DMS153 treated with DMSO at 0.1 percent for 48 hours (cell line): ENCODE measurements around the gene SLC52A3.
"Not testable (repeated sequence)": the region's sequence is repeated elsewhere in the genome, so short reads cannot be mapped to it uniquely, and the experiment has no call there.

Experiments
- DNase-seq: peaks from one replicate; lab custom pipeline; 2025; ENCODE audit not compliant: unreplicated experiment; lab: John Stamatoyannopoulos, UW

The SLC52A3 gene

GRCh38 chr20:730005-730404 lies 38.3 kb downstream of the SLC52A3 start:
- DNase-seq: no peak

- peak; percentile 9 for DNase-seq
Measured at GRCh38 chr20:728256-728944, 39.9 kb downstream of the SLC52A3 start.

GRCh38 chr20:726160-726559 lies 42.1 kb downstream of the SLC52A3 start:
- no peak for DNase-seq

GRCh38 chr20:725491-725890 lies 42.8 kb downstream of the SLC52A3 start:
- DNase-seq: no peak

GRCh38 chr20:724797-725196 lies 43.5 kb downstream of the SLC52A3 start:
- not testable (repeated sequence) for DNase-seq

- no peak for DNase-seq
Measured at GRCh38 chr20:723756-724155, 44.5 kb downstream of the SLC52A3 start.

GRCh38 chr20:722822-723644 lies 45.3 kb downstream of the SLC52A3 start:
- no peak for DNase-seq

GRCh38 chr20:721876-722275 lies 46.4 kb downstream of the SLC52A3 start:
- no peak for DNase-seq

- no peak for DNase-seq
Measured at GRCh38 chr20:719816-720215, 48.5 kb downstream of the SLC52A3 start.

- no peak for DNase-seq
Measured at GRCh38 chr20:719068-719467, 49.2 kb downstream of the SLC52A3 start.

- DNase-seq: no peak
Measured at GRCh38 chr20:717832-718231, 50.5 kb downstream of the SLC52A3 start.

- DNase-seq: no peak
Measured at GRCh38 chr20:717271-717670, 51.0 kb downstream of the SLC52A3 start.

- DNase-seq: no peak
Measured at GRCh38 chr20:714453-714852, 53.8 kb downstream of the SLC52A3 start.

- DNase-seq: no peak
Measured at GRCh38 chr20:711576-711975, 56.7 kb downstream of the SLC52A3 start.

- DNase-seq: no peak
Measured at GRCh38 chr20:710780-711450, 57.4 kb downstream of the SLC52A3 start.
